ENCODE results near the gene ATF4. TPM values are rescaled to one million over a fixed set of nuclear protein-coding genes. Genes with fewer than 3 reads are reported as not detected.

Gene ATF4
- total and polyA plus RNA-seq, 2 of the 13 experiments (the other 11 are each of a cell fraction or from before 2014, with no cell fraction given): 486 to 1,297 TPM

GRCh38 chr22:39502109-39502788 is 18.1 kb upstream of the ATF4 start, which contains the start of gene MIEF1 (continued):
- no peak for TF ChIP-seq JUN (CRISPR knock-in tag; IDR thresholded peaks at IDR 0.05)
- no peak for TF ChIP-seq PRMT3 (CRISPR knock-in tag; IDR thresholded peaks at IDR 0.05; ENCODE audit: borderline replicate concordance, low read depth)
- TF ChIP-seq GLMP (CRISPR knock-in tag; IDR thresholded peaks at IDR 0.05; ENCODE audit: borderline replicate concordance): no peak
- TF ChIP-seq ZNF383 (CRISPR knock-in tag; IDR thresholded peaks at IDR 0.05; ENCODE audit: borderline replicate concordance): no peak
- TF ChIP-seq FOSL1 (CRISPR knock-in tag; IDR thresholded peaks at IDR 0.05; ENCODE audit: borderline replicate concordance): no peak
- no peak for TF ChIP-seq ZFP36L2 (CRISPR knock-in tag; IDR thresholded peaks at IDR 0.05)
- TF ChIP-seq POLR2AphosphoS2 (IDR thresholded peaks at IDR 0.05; ENCODE audit: low read depth, low read length): no peak
- no peak for TF ChIP-seq RNF219 (CRISPR knock-in tag; IDR thresholded peaks at IDR 0.05)
- no peak for TF ChIP-seq ZNF790 (CRISPR knock-in tag; IDR thresholded peaks at IDR 0.05; ENCODE audit: borderline replicate concordance)
- no peak; the same call in 1 of the 2 replicates for TF ChIP-seq ZBTB14 (CRISPR knock-in tag; IDR thresholded peaks at IDR 0.05)
- peak; percentile 99 for TF ChIP-seq GABPB1 (CRISPR knock-in tag; IDR thresholded peaks at IDR 0.05)
- TF ChIP-seq PCBP1 (IDR thresholded peaks at IDR 0.05; ENCODE audit: borderline replicate concordance, low read depth, low read length): no peak
- TF ChIP-seq DMAP1 (CRISPR knock-in tag; IDR thresholded peaks at IDR 0.05): peak; percentile 94
- TF ChIP-seq ZBTB42 (CRISPR knock-in tag; IDR thresholded peaks at IDR 0.05): no peak; the same call in 1 of the 2 replicates
- no peak for TF ChIP-seq CEBPG (CRISPR knock-in tag; IDR thresholded peaks at IDR 0.05)
- 0 out of 2 replicates have a peak, but pooled peaks have one; percentile 56 for TF ChIP-seq ZNF430 (CRISPR knock-in tag; IDR thresholded peaks at IDR 0.05)
- peak; percentile 89 for TF ChIP-seq SMAD1 (CRISPR knock-in tag; IDR thresholded peaks at IDR 0.05; ENCODE audit: borderline replicate concordance, low read depth)
- TF ChIP-seq FOXJ3 (CRISPR knock-in tag; IDR thresholded peaks at IDR 0.05; ENCODE audit: borderline replicate concordance): 0 out of 2 replicates have a peak, but pooled peaks have one; percentile 4
- TF ChIP-seq ESRRA (CRISPR knock-in tag; IDR thresholded peaks at IDR 0.05; ENCODE audit: low read depth): peak; percentile 91
- no peak for TF ChIP-seq ZEB1 (IDR thresholded peaks at IDR 0.05; ENCODE audit: insufficient replicate concordance, low read depth)
- TF ChIP-seq KLF11 (CRISPR knock-in tag; IDR thresholded peaks at IDR 0.05): no peak
- peak; percentile 74; the same call in 1 of the 2 replicates for TF ChIP-seq IRF9 (CRISPR knock-in tag; IDR thresholded peaks at IDR 0.05; ENCODE audit: borderline replicate concordance)
- TF ChIP-seq THRA (CRISPR knock-in tag; IDR thresholded peaks at IDR 0.05; ENCODE audit: borderline replicate concordance): peak; percentile 83; the same call in 1 of the 2 replicates
- no peak for TF ChIP-seq CEBPB (IDR thresholded peaks at IDR 0.05; ENCODE audit: borderline replicate concordance, low read depth, low read length)

All from HepG2 (cell line).